GM19438 (cell line): Measurements from ENCODE around the gene ZNF717.
"Not testable (repeated sequence)": the region's sequence is repeated elsewhere in the genome, so short reads cannot be mapped to it uniquely, and the experiment has no call there.

Source experiments
- ATAC-seq: cut with Tn5 transposase; IDR thresholded peaks from one replicate; pipeline ENCODE4 v1.9.1; 2021; ENCODE audit warnings: low read depth; ENCODE audit not compliant: unreplicated experiment

The ZNF717 gene

GRCh38 chr3:75785081-75785755 lies at the start of gene ZNF717:
Gene ZNF717, minus strand, starts transcription at chr3:75785549. Its CDS starts 2,187 bp downstream, at chr3:75783362.
- ATAC-seq, result not testable (repeated sequence)

- ATAC-seq, result not testable (repeated sequence)
These were observed 45.7 kb upstream of the ZNF717 start for GRCh38 chr3:75831076-75831475.

GRCh38 chr3:75818019-75818418 lies 32.7 kb upstream of the ZNF717 start:
- not testable (repeated sequence) for ATAC-seq

GRCh38 chr3:75816287-75817180 lies 31.2 kb upstream of the ZNF717 start:
- not testable (repeated sequence) for ATAC-seq

GRCh38 chr3:75814797-75815196 lies 29.4 kb upstream of the ZNF717 start:
- no peak for ATAC-seq

- no peak for ATAC-seq
These were observed 2.8 kb downstream of the ZNF717 start for GRCh38 chr3:75782506-75782905.

GRCh38 chr3:75781079-75781745 lies 4.1 kb downstream of the ZNF717 start:
- no peak for ATAC-seq

GRCh38 chr3:75777742-75778141 lies 7.6 kb downstream of the ZNF717 start:
- not testable (repeated sequence) for ATAC-seq

GRCh38 chr3:75771631-75772030 lies 13.7 kb downstream of the ZNF717 start:
- ATAC-seq, result not testable (repeated sequence)

- ATAC-seq, result no peak
These were observed 16.9 kb downstream of the ZNF717 start for GRCh38 chr3:75768303-75769017.

GRCh38 chr3:75737831-75738493 lies 47.4 kb downstream of the ZNF717 start:
- ATAC-seq, result no peak

- ATAC-seq, result no peak
These were observed 57.4 kb downstream of the ZNF717 start for GRCh38 chr3:75727985-75728384.

GRCh38 chr3:75692061-75692460 lies 93.3 kb downstream of the ZNF717 start:
- no peak for ATAC-seq

- ATAC-seq, result no peak
These were observed 98.0 kb downstream of the ZNF717 start for GRCh38 chr3:75687323-75687722.
